ENCODE measurements around the gene ABCA5. TPM values are rescaled to one million over a fixed set of nuclear protein-coding genes. Genes with fewer than 3 reads are reported as not detected.

The ABCA5 gene
- polyA plus RNA-seq, 1 of the 3 experiments (the other 2 are of a cell fraction), result 2.0 TPM

- H3K4me2 ChIP-seq, result no peak overlapping the region
- H2AFZ ChIP-seq (ENCODE audit: low read depth), result no peak overlapping the region
- 51% methylated on average over 4 of the region's 4 CpGs for WGBS (ENCODE audit: low lambda C conversion rate)
- H3K9me2 ChIP-seq, result no peaks in the 10 kb centered on the region; the same call in 1 of the 2 replicates
- no peak overlapping the region for H3K9ac ChIP-seq
- ChIA-PET POLR2A (no interaction called here), CTCF (interaction anchor here (1.7 kb wide), 1 partner anchor 174 kb away, joined by 8 read pairs; no protein-coding TSS in a partner anchor)
- H3K79me2 ChIP-seq (ENCODE audit: insufficient read depth), result no peaks in the 10 kb centered on the region
- H3K4me1 ChIP-seq (ENCODE audit: control insufficient read depth in 1 of 2, insufficient read depth in 2 of 2, low read depth in 1 of 2, low read length in 1 of 2), result no peaks in the 10 kb centered on the region
- no peaks in the 10 kb centered on the region for H4K20me1 ChIP-seq (ENCODE audit: insufficient read depth)
- no peaks in the 10 kb centered on the region for H3F3A ChIP-seq (replicated peaks; ENCODE audit: insufficient read depth)
- no peak overlapping the region for H3K27ac ChIP-seq (ENCODE audit: low read depth in 2 of 2, low read length in 1 of 2)
- peaks cover 6% of the 10 kb centered on the region; the same call in 1 of the 2 replicates for H3K27me3 ChIP-seq (ENCODE audit: insufficient read depth)
- DNase-seq, result no peak
- H3K36me3 ChIP-seq (replicated peaks in 1 of 2; ENCODE audit: control insufficient read depth in 1 of 2, insufficient read depth in 2 of 2, low read length in 1 of 2), result no peaks in the 10 kb centered on the region
- TF ChIP-seq PBX3 (IDR thresholded peaks at IDR 0.05) (no peak), SIN3A (IDR thresholded peaks at IDR 0.05; ENCODE audit: borderline replicate concordance, low read depth, low read length) (no peak), SMC3 (IDR thresholded peaks at IDR 0.05; ENCODE audit: low read depth, low read length) (no peak), GABPA (IDR thresholded peaks at IDR 0.05; ENCODE audit: low read depth) (no peak), GATA2 (CRISPR knock-in tag; IDR thresholded peaks at IDR 0.05) (no peak), JUND (IDR thresholded peaks at IDR 0.05) (no peak), NRF1 (IDR thresholded peaks at IDR 0.05; ENCODE audit: low read depth, low read length) (no peak), YY1 (IDR thresholded peaks at IDR 0.05; ENCODE audit: low read depth) (no peak), RXRA (IDR thresholded peaks at IDR 0.05; ENCODE audit: borderline replicate concordance, low read depth) (no peak), FOXM1 (IDR thresholded peaks at IDR 0.05; ENCODE audit: low read depth) (no peak), FOXJ3 (CRISPR knock-in tag; IDR thresholded peaks at IDR 0.05) (no peak), MAX (IDR thresholded peaks at IDR 0.05; ENCODE audit: low read depth) (no peak), EZH2phosphoT487 (IDR thresholded peaks at IDR 0.05; ENCODE audit: borderline replicate concordance, low read depth) (no peak), CHD2 (IDR thresholded peaks at IDR 0.05; ENCODE audit: low read length, partially characterized antibody) (no peak), RAD21 (IDR thresholded peaks at IDR 0.05; ENCODE audit: low read length) (no peak), RFX5 (IDR thresholded peaks at IDR 0.05; ENCODE audit: low read length) (no peak), RCOR1 (IDR thresholded peaks at IDR 0.05; ENCODE audit: low read length) (no peak)
- TF ChIP-seq, protein P1, sequence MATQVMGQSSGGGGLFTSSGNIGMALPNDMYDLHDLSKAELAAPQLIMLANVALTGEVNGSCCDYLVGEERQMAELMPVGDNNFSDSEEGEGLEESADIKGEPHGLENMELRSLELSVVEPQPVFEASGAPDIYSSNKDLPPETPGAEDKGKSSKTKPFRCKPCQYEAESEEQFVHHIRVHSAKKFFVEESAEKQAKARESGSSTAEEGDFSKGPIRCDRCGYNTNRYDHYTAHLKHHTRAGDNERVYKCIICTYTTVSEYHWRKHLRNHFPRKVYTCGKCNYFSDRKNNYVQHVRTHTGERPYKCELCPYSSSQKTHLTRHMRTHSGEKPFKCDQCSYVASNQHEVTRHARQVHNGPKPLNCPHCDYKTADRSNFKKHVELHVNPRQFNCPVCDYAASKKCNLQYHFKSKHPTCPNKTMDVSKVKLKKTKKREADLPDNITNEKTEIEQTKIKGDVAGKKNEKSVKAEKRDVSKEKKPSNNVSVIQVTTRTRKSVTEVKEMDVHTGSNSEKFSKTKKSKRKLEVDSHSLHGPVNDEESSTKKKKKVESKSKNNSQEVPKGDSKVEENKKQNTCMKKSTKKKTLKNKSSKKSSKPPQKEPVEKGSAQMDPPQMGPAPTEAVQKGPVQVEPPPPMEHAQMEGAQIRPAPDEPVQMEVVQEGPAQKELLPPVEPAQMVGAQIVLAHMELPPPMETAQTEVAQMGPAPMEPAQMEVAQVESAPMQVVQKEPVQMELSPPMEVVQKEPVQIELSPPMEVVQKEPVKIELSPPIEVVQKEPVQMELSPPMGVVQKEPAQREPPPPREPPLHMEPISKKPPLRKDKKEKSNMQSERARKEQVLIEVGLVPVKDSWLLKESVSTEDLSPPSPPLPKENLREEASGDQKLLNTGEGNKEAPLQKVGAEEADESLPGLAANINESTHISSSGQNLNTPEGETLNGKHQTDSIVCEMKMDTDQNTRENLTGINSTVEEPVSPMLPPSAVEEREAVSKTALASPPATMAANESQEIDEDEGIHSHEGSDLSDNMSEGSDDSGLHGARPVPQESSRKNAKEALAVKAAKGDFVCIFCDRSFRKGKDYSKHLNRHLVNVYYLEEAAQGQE (IDR thresholded peaks at IDR 0.05; ENCODE audit: low read depth, low read length), result no peak
- TF ChIP-seq, protein P2, sequence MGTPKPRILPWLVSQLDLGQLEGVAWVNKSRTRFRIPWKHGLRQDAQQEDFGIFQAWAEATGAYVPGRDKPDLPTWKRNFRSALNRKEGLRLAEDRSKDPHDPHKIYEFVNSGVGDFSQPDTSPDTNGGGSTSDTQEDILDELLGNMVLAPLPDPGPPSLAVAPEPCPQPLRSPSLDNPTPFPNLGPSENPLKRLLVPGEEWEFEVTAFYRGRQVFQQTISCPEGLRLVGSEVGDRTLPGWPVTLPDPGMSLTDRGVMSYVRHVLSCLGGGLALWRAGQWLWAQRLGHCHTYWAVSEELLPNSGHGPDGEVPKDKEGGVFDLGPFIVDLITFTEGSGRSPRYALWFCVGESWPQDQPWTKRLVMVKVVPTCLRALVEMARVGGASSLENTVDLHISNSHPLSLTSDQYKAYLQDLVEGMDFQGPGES (IDR thresholded peaks at IDR 0.05; ENCODE audit: low read depth, low read length), result no peak
- TF ChIP-seq, protein P3, sequence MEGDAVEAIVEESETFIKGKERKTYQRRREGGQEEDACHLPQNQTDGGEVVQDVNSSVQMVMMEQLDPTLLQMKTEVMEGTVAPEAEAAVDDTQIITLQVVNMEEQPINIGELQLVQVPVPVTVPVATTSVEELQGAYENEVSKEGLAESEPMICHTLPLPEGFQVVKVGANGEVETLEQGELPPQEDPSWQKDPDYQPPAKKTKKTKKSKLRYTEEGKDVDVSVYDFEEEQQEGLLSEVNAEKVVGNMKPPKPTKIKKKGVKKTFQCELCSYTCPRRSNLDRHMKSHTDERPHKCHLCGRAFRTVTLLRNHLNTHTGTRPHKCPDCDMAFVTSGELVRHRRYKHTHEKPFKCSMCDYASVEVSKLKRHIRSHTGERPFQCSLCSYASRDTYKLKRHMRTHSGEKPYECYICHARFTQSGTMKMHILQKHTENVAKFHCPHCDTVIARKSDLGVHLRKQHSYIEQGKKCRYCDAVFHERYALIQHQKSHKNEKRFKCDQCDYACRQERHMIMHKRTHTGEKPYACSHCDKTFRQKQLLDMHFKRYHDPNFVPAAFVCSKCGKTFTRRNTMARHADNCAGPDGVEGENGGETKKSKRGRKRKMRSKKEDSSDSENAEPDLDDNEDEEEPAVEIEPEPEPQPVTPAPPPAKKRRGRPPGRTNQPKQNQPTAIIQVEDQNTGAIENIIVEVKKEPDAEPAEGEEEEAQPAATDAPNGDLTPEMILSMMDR (IDR thresholded peaks at IDR 0.05), result no peak
- H3K9me3 ChIP-seq, result no peaks in the 10 kb centered on the region
- H3K4me3 ChIP-seq (ENCODE audit: low read depth in 2 of 2, low read length in 1 of 2), result no peak overlapping the region
Observed at GRCh38 chr17:69350911-69351310, 24.0 kb upstream of the ABCA5 start.

Measured in SK-N-SH (cell line).